Peyer's patch (tissue), 4 donors: Measurements from ENCODE around the gene NGB.

ENCODE experiments used
- CTCF ChIP-seq, 6 experiments: fragments of 450-650 bp in 4 of 6; fragments of 200-600 bp in 2 of 6; sonication (generic) in 1 of 6; IDR thresholded peaks; one replicate each; pipeline ENCODE4 v1.5.1; 2017 to 2019; ENCODE audit warnings: antibody characterized with exemption in 6 of 6, mild to moderate bottlenecking in 3 of 6, moderate library complexity in 1 of 6
- POLR2A ChIP-seq, 2 donors: fragments of 450-650 bp; IDR thresholded peaks; one replicate each; pipeline ENCODE4 v1.5.1; 2017; ENCODE audit warnings: antibody characterized with exemption in 2 of 2, mild to moderate bottlenecking in 2 of 2, moderate library complexity in 2 of 2

GRCh38 chr14:77272261-77272660 is 1.3 kb upstream of the NGB start:
- TF ChIP-seq CTCF (IDR thresholded peaks at IDR 0.05) (no peak), POLR2A (IDR thresholded peaks at IDR 0.05) (no peak)
